GM18519 (cell line): ENCODE results near the gene RHBDD3.

Source experiments
- ATAC-seq: cut with Tn5 transposase; IDR thresholded peaks from one replicate; pipeline ENCODE4 v1.9.1; 2021; ENCODE audit warnings: mild to moderate bottlenecking, moderate library complexity; ENCODE audit not compliant: unreplicated experiment, low FRiP score

The RHBDD3 gene

DNA sequence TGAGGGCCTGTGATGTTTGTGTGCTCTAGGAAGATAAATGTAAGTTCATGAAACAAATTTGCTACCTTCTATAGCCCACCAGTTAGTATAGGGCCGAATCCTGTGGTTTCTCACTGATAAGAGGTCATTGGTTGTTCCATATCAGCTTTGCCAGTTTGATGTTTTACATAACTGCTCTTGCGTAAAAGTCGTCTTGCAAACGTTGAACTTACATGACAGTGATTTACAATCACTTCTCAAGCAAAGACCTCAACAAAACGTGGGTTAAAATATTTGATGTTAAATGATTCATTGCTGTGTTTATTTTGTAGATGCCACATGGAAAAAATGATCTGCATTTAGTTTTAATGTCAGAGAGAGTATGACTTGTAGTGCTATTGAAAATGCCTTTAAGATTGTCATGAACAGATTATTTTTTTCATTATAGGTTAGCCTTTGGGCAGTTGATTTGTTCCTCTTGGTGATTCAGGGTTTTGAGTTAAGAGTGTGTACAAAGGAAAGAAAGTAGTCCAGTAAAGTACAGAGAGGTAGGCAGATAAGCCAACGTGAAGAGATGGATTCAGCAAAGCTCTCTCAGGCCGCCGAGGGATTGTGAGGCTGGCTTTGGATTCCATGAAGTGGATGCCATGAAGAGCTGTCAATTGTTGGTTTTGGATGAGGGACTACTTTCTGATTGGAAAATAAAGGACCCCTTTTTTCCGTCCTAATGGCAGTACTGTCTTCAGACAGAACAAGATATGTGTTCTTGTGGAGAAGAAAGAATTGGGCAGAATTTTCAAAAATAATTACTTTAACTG is 2.9 kb upstream of the RHBDD3 start:
- ATAC-seq: no peak

DNA sequence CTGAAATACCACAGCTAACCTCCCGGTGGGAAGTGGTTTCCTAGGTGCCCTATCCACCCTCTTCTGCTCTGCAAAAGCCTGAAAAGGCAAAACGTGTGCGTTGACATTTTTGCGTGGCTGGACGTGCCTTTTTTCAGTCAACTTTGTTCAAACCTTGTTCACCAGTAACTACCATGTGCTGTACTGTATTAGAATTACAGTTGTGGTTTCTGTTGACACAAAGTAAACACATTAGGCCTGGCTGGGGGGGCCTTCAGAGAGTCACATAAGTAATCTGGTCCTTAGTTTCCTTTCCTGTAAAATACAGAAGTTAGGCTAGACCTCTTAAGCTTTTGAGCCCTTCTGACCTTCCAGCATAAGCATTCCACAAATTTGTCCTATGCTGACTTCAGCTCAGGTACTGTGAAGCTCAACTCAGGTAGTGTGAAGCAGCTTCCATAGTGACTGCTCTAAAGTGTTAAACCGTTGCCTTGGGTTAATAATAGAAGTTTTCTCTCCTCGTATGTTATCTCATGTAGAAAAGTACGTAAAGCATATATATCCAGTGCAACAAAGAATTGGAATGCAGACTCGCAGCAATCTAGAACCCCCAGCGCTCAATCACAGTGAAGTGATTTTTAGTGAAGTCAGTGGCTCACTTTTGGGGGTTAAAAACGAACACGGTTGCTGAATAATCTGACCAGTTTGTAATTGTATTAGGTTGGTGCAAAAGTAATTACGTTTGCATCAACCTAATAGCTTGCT is 2.1 kb upstream of the RHBDD3 start:
- no peak for ATAC-seq

DNA sequence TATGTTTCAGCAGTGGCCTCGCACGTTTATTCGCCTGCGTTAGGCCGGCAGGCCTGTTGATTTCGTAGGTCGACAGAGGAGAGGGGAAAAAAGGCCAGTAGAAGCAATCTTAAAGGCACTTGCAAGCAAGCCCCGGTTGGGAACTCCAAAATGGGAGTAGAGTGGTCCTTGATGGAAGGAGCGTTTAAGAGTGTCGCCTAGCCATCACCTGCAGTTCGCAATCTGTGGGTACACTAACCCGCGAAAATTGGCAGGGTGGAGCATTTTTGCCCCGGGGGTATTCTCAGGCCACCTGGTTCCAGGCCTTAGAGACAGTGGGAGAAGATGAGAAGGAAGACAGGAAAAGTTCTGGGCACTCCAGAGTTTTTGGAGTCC is 1.4 kb upstream of the RHBDD3 start:
- ATAC-seq: no peak

DNA sequence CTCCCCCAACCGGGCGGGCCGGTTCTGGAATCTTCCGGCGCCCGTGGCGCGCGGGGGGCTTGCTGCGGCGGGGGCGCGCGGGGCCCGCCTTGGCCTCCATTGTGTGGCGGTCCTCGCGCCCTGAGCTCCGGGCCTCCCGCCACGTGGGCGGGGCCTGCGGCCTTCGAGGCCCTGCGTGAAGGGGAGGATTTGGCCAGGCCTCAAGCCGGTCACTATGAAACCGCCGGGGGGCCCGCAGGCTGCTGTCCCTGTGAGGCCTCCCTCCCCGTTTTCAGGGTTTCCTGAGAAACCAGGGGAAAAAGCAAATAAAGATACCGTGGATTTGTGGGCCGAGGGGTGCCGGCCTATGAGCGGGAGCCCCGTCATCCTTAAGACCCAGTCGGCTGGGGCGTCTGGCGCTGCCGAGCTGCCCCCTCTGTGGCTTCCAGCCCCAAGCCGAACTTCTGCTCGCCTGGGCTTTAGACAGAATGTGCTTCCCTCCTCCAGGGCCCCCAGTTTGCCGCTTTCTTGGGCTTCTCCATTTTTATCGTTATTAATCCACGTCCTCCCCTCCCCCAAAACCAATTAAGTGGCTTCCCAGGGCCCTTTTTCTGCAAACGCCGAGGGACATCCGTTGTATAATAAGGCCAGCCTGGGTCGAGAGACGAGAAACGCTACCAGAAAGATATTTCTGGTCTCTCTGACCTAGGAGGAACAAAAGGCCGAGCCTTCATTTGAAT is 889 bp upstream of the RHBDD3 start:
- ATAC-seq: no peak

DNA sequence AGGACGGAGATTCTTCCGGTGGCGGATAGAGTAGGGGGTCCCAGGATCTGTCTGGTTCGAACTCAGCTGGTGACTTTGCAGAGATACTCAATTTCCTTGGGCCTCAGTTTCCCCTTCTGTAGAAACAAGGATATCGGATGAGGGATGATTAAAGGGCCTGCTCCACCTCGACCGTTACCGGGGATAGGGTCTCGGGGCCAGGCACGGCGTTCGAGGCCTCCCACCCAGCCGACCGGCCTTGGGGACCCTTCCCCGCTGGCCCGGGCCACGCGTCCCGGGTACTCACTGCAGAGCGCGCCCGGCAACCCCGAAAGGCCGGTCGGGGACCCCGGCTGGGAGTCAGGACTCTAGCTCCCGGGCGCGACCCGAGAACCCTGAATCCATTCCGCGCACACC is 321 bp downstream of the RHBDD3 start:
- no peak for ATAC-seq

DNA sequence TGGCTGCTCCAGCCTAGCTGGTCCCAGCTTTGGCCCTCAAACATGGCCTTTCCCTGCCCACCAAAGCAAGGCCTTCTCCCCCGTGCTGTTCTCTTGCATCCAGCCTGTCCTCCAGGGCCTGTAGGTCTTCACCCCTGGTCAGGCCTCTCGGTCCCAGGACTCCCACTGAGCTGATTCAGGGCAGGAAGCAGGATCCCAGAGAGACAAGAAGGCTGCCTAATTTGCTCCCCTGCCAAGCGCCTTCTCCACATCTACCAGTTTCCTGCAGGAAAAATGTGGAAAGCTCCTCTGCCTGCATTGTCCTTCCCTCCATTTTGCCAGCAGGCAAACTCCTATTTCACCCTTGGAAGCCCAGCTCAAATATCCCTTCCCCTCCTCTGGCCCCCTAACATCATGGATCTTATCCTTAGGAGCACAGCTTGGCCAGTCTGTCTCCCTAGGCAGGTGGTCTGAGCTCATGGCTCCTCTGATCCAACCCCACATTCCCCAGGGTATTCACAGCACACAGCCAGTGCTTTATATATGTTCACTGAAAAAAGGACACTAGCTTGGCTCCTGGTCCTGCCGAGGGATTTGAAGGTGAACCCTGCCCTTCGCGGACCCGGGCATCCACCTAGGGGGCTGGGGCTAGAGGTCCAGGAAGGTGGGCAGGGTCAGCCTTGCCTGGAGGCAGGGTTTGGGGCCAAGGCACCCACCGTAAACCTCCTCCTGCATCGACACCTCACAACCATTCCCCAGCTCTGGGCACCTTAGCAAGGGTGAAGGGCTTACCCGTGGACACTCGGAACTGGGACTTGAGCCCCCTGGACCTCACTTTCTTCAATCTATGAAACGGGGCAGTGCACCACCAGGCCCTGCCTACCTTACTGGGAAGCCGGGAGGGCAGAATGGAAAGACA is 968 bp downstream of the RHBDD3 start:
- ATAC-seq: no peak

DNA sequence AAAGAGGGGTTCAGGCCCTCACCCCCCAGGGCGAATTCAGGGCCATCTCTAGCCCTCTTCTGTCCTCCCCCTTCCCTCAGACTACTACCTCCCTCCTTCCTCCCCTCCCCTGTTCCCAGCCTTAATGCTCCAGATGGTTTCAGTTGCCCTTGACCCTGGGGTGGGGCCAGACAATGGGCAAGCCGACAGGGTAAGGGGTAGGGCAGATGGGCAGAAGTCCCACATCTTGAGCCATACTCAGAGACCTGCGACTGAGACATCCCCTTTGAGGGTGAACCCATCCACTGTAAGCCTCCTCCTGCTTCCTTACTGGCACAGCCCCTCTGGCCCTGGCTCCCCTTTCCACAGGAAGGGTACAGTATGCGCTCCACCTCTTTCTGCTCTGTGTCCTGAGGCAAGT is 1.9 kb downstream of the RHBDD3 start:
- ATAC-seq: no peak

DNA sequence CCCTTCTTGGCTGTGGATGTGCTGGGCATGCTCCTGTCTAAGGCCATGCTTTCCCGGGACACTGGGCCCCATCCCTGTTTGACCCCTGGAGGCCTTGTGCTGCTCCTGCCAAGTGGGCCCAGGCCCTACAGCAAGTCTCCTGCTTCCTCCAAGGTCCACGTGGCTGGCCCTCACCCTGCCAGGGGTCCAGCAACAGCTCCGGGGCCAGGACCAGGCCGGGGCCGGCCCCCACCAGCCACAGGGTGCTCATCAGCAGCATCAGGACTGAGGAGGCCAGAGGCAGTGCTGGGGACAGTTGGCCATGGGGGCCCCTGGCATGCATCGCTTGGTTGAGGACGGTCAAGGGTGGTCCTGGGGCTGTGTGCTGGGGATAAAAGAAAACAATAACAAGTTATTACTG is 2.5 kb downstream of the RHBDD3 start:
- no peak for ATAC-seq

DNA sequence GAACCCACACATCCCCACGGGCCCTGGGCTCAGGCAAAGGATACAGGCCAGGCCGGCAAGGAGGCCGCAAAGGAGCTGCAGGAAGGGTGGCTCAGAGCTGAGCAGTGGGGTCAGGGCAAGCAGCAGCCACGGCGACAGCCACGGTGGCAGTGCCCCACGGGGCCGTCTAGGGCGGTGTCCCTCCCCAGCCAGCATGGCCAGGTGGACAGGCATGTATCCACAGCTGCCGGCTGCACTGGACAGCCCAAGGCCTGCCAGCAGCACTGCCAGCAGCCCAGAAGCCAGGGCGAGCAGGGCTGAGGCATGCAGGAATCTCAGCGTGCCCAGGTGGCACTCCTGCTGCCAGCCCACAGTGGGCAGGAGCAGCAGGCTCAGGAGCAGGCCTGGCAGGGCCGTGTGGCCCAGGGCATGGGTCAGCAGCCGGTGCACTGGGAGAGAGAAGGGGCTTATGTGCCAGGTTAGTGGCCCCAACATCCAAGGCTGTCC is 3.9 kb downstream of the RHBDD3 start:
- no peak for ATAC-seq

DNA sequence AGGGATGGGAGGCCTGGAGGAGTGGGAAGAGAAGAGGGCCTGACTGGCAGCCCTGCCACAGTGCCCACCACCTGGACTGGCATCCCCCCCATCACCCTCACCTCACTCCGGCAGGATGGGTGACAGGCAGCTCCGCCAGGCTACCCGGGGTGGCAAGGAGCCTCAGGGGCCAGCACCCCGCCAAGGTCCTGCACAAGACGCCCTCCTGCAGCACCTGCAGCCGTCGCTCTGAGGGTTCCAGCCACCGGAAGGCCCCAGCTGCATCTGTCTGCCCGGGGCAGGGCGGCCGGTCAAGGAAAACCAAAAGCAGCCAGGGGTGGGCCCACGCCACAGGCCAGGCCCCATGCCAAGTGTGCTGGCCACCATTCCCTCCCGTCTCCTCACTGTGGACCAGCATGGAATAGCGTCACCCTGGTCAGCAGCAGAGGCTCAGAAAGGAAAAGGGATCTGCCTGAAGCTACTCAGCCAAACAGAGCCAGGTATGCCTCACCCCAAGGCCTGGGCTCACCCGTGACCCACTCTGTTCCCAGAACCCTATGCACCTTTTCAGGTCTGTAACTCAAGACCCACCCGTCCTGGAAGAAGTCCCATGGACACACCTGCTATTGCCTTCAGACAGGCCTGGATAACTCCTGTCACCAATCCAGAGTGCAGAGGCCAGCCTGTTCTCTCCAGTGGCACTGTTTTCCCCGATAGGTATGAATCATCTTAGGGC is 7.0 kb downstream of the RHBDD3 start:
- no peak for ATAC-seq

DNA sequence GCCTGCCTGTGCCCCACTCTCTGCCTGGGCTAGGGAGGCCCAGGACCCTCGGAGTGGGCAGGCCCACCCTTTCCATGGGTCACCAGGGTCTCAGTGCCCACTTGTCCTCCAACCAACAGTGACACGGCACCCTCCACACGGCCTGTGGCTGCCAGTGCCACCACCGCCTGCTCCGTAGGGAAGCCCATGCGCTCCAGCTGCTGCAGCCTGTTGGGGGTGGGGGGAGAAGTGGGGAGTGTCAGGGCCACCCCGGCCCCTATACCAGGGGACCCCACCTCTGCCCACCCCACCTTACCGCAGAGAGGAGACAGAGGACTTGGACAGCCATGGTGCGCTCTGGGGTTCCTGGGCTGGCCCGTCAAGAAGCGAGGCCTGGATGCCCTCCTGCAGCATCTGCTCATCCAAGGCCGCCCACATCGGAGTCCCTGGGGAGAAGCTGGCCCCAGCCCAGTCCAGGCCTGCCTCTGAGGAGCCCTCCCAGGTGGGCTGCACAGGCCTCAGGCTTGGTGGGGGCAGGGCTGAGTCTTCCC is 7.7 kb downstream of the RHBDD3 start:
- no peak for ATAC-seq

DNA sequence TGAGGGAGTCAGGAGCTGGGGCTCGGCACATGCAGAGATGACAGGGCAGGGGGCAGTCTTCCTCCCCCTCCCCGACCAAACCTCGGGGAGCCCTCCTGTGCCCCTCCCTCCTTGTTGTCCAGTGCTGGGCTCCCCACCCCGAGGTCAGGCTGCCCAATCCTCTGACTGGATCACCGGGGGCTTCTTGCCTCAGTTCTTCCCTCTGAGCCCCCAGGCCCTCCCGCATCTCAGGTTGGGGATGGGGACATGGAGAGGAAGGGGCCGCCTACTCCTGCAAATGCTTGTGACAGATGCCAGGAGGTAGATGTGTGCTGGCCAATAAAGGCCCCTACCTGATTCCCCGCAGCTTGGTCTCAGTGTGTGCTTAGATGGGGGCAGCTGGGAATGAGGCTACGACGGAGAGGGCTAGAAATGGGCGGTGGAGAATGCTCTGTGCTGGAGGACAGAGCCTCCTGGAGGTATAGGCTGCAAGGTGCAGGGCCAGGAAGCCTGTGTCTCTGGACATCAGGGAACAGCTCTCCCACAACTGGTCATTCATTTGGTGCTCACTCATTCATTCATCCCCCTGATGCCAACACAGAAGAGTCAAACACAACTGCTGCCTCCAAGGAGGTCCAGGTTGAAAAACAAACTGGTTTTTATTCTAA is 8.4 kb downstream of the RHBDD3 start:
- no peak for ATAC-seq

DNA sequence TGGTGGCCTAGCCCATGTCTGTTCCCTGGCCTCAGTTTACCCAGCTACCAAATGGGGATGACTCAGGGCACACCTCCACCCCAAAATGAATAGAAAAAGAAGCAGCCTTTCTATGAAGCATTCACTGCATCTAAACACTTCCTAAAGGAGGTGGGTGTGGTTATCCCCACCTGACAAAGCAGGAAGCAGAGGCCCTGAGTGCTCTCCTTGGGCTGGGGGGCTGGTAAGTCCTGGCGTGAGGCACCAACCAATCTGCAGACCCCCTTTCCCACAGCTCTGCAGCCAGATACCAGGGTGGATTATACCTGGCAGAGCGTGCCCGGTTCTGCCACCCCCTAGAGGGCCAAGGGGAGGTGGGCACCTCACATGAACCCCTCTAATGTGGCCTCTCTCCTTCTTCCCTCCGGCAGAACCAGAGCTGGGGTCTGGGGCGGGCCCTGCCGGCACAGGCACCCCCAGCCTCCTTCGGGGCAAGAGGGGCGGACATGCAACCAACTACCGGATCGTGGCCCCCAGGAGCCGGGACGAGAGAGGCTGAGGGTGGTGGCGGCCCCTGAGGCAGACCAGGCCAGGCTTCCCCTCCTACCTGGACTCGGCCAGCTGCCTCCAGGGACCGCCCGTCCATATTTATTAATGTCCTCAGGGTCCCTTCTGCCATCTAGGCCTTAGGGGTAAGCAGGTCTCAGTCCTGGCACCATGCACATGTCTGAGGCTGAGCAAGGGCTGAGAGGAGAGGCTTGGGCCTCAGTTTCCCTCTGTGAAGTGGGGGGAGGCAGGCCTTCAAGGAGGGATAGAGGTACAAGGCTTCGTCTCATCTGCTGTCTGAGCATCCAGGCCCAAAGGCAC is 9.2 kb downstream of the RHBDD3 start:
- no peak for ATAC-seq

DNA sequence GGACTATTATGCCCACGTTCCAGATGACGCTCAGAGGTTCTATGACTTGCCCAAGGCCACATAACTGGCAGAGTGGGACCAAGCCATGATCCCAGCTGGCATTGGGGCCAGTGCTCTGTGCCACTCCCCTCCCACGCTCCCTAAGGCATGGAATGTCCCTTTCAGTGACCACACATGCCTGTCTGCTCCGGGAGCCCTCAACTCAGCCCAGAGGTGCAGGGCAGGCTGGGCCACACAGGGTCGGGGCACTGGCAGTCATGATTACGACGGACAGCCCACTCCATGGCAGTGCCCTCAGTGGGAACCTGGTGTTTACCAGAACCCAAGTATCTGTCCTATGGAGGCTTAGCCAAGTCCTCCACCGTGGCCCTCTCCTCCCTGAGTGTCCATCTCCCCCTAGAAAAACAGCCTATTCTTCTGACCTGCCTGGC is 10.0 kb downstream of the RHBDD3 start:
- ATAC-seq: no peak

DNA sequence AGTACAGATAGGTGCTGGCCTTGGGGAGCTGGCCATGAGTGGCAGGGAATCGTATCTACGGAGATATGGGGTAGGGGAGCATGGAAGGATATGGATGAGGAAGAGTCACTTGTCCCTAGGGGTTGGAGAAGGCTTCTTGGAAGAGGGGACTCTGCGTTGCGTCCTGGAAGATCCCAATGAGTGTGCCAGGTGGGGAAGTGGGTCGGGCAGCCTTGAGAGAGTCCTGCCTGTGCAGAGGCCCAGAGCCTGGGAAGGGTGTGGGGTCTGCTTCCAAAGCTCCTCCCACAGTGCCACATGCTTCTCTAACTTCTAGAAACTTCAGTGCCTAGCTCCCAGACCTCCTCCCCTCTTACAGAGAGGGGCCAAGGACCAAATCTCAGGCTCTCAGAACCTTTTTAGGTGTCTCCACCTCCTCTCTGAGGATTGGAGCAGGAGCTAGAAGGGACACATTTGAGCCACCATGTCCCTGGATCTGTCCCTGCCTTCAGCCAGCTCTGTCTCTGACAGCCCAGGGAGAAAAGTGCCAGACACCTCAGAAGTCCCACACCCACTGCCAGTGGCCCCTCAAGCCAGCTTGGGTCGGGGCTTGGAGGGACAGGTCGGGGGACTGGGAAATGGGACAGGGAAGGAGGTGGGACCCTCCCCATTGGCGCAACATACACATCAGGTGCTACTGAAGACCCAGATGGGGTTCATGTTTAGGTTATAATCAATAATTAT is 11.0 kb downstream of the RHBDD3 start:
- no peak for ATAC-seq

DNA sequence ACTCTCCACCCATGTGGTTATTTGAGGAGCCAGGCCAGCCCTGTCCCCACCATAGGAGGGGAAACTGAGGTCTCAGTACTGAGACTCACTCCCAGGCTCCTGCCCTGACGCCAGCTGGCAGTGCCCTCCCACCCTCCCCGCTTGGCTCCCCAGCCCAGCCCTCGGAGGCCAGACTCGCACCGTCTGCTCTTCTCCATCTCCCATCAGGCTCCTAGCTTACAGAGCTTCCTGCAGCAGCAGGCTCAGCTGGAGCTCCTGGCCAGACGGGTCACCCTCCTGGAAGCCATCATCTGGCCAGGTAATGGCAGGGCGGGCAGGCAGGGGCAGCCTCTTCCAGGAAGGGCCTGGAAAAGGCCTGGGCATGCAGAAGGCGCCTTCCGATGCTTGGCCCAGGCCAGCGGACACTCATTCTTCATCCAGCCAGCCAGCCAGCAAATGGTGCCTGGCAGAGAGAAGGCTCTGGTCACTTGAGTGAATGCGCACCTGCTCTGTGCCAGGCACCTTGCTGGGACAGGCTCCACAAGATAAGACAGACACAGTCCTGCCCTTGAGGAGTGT is 12.6 kb downstream of the RHBDD3 start:
- ATAC-seq: no peak

DNA sequence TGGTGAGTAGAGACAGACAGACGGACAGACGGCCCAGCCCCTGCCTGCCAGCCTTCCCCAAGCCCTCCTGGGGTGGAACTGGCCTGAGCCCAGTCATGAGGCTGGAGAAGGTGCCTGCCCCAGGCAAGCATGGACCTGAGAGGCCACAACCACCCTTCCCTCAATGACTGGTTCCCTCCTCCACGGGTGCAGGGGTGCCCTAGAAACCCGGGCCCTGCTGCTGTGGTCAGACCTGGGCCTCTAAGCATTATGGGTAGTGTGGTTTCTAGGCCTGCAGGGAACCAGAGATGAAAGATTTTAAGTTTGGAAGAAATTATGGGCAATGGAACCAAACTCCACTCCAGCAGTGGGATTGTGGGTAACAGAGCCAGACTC is 13.5 kb downstream of the RHBDD3 start:
- ATAC-seq: no peak
